Esophagus squamous epithelium (tissue), 5 donors: ENCODE measurements around the gene C21orf58. TPM values are rescaled to one million over a fixed set of nuclear protein-coding genes. Genes with fewer than 3 reads are reported as not detected.

Source experiments
- DNase-seq: peaks from one replicate; lab custom pipeline; 2025; lab: John Stamatoyannopoulos, UW
- H3K27ac ChIP-seq, 4 donors: fragments of 200-600 bp; sonication (generic); one replicate each; pipeline ENCODE4 v1.5.1; 2016 to 2019; ENCODE audit warnings: mild to moderate bottlenecking in 1 of 4
- H3K27me3 ChIP-seq, 4 donors: fragments of 200-600 bp; sonication (generic); 1 replicate in 3 of 4; 2 replicates in 1 of 4; pipeline versions ENCODE4 v1.5.1 to v1.6.0; 2017 to 2021; ENCODE audit warnings: antibody characterized with exemption in 1 of 4
- H3K36me3 ChIP-seq, 3 donors: fragments of 200-600 bp; sonication (generic); one replicate each; pipeline ENCODE4 v1.5.1; 2016 to 2019
- H3K4me1 ChIP-seq, 3 donors: fragments of 200-600 bp; sonication (generic); one replicate each; pipeline ENCODE4 v1.5.1; 2017 to 2019
- H3K4me3 ChIP-seq, 4 donors: fragments of 200-600 bp; sonication (generic); 1 replicate in 3 of 4; 2 replicates in 1 of 4; pipeline ENCODE4 v1.5.1; 2016 to 2019; ENCODE audit warnings: mild to moderate bottlenecking in 2 of 4, moderate library complexity in 1 of 4
- H3K9me3 ChIP-seq, 3 donors: fragments of 200-600 bp; sonication (generic); one replicate each; pipeline ENCODE4 v1.5.1; 2016 to 2019
- CTCF ChIP-seq, 6 experiments: fragments of 450-650 bp in 4 of 6; fragments of 200-600 bp in 2 of 6; sonication (generic) in 2 of 6; IDR thresholded peaks; one replicate each; pipeline ENCODE4 v1.5.1; 2016 to 2019; ENCODE audit warnings: antibody characterized with exemption in 6 of 6, mild to moderate bottlenecking in 4 of 6, moderate library complexity in 4 of 6
- POLR2A ChIP-seq, 4 donors: fragments of 450-650 bp; IDR thresholded peaks; one replicate each; pipeline ENCODE4 v1.6.1; 2017; ENCODE audit warnings: antibody characterized with exemption in 4 of 4, mild to moderate bottlenecking in 4 of 4, moderate library complexity in 3 of 4
- WGBS, 2 donors: methylation state at CpG; one replicate each; pipeline ENCODE4 v1.1.5; 2018; 5-methylcytosine and 5-hydroxymethylcytosine counted together
- intact Hi-C: fragments of 100-400 bp; cut with DNase I; formaldehyde crosslinking; loops from one replicate; pipeline ENCODE4 v1.15.0; 2022
- total RNA-seq, 4 donors: library from RNA; depleted of rRNA; stranded (reverse); fragments of >200 nt; gene quantifications; one replicate each; pipeline ENCODE4 v1.1.0, GENCODE V29; 2016
- donor health status: DM: yes; HTN: yes; CAD: no.

Gene C21orf58
- total RNA-seq, 4 donors from 2014 or later = 2.1 to 4.4 (median 2.7) TPM

GRCh38 chr21:46334351-46335140 is 10.9 kb upstream of the C21orf58 start:
- peaks cover 0 to 97% (median 11%) of the 10 kb centered on the region in 3 donors for H3K36me3 ChIP-seq
- no peak overlapping the region for H3K4me3 ChIP-seq
- no peak for TF ChIP-seq CTCF (IDR thresholded peaks at IDR 0.05)
- TF ChIP-seq POLR2A (IDR thresholded peaks at IDR 0.05) = no peak
- H3K4me1 ChIP-seq = no peaks in the 10 kb centered on the region
- H3K27me3 ChIP-seq = no peaks in the 10 kb centered on the region
- intact Hi-C loops = no loop called here
- no peak overlapping the region for H3K27ac ChIP-seq
- 89 to 93% methylated on average over 11 to 12 of the region's 12 CpGs for WGBS, 2 donors
- DNase-seq = no peak
- no peaks in the 10 kb centered on the region for H3K9me3 ChIP-seq

GRCh38 chr21:46329796-46330195 is 6.1 kb upstream of the C21orf58 start:
- no peak for DNase-seq
- TF ChIP-seq CTCF (IDR thresholded peaks at IDR 0.05) (no peak), POLR2A (IDR thresholded peaks at IDR 0.05) (no peak)
- Histone ChIP-seq H3K27ac (no peak overlapping the region), H3K27me3 (no peaks in the 10 kb centered on the region), H3K36me3 (peaks cover 0 to 80% (median 3%) of the 10 kb centered on the region in 3 donors), H3K4me1 (peaks cover 0 to 18% (median 8%) of the 10 kb centered on the region in 3 donors), H3K9me3 (no peaks in the 10 kb centered on the region), H3K4me3 (no peak overlapping the region)
- WGBS, 2 donors = 86 to 93% methylated on average over 2 of the region's 2 CpGs
- intact Hi-C loops = loop anchor here (10.0 kb wide), 1 partner anchor 105 kb away; the partner anchor contains the start of gene LSS

- TF ChIP-seq POLR2A (IDR thresholded peaks at IDR 0.05) = no peak
- TF ChIP-seq CTCF (IDR thresholded peaks at IDR 0.05) = no peak
- no peak overlapping the region for H3K4me3 ChIP-seq
- H3K36me3 ChIP-seq = peaks cover 0 to 67% (median 3%) of the 10 kb centered on the region in 3 donors
- peaks cover 0 to 20% (median 8%) of the 10 kb centered on the region in 3 donors for H3K4me1 ChIP-seq
- no peaks in the 10 kb centered on the region for H3K27me3 ChIP-seq
- no peak overlapping the region for H3K27ac ChIP-seq
- intact Hi-C loops = loop anchor here (10.0 kb wide), 1 partner anchor 103 kb away; the partner anchor contains the start of gene LSS
- 78 to 80% methylated on average over 5 of the region's 5 CpGs for WGBS, 2 donors
- DNase-seq = no peak
- H3K9me3 ChIP-seq = no peaks in the 10 kb centered on the region
These were observed 4.5 kb upstream of the C21orf58 start for GRCh38 chr21:46328151-46328550.

GRCh38 chr21:46327711-46328110 is 4.0 kb upstream of the C21orf58 start:
- DNase-seq = no peak
- H3K36me3 ChIP-seq = peaks cover 0 to 63% (median 3%) of the 10 kb centered on the region in 3 donors
- no peak overlapping the region for H3K4me3 ChIP-seq
- TF ChIP-seq CTCF (IDR thresholded peaks at IDR 0.05) (no peak), POLR2A (IDR thresholded peaks at IDR 0.05) (no peak)
- intact Hi-C loops = loop anchor here (10.0 kb wide), 1 partner anchor 103 kb away; the partner anchor contains the start of gene LSS
- WGBS, 2 donors = 46 to 79% methylated on average over 2 to 4 of the region's 4 CpGs
- H3K4me1 ChIP-seq = peaks cover 4 to 25% (median 13%) of the 10 kb centered on the region in 3 donors
- no peaks in the 10 kb centered on the region for H3K9me3 ChIP-seq
- H3K27ac ChIP-seq = no peak overlapping the region
- no peaks in the 10 kb centered on the region for H3K27me3 ChIP-seq

- H3K36me3 ChIP-seq = peaks cover 0 to 48% (median 3%) of the 10 kb centered on the region in 3 donors
- no peak for DNase-seq
- TF ChIP-seq CTCF (IDR thresholded peaks at IDR 0.05) (no peak), POLR2A (IDR thresholded peaks at IDR 0.05) (no peak)
- H3K4me3 ChIP-seq = no peak overlapping the region
- 85 to 92% methylated on average over 8 to 15 of the region's 15 CpGs for WGBS, 2 donors
- H3K27ac ChIP-seq = peak overlapping the region in 1 of 4 donors; percentile 93
- H3K9me3 ChIP-seq = no peaks in the 10 kb centered on the region
- H3K27me3 ChIP-seq = no peaks in the 10 kb centered on the region
- intact Hi-C loops = loop anchor here (10.0 kb wide), 1 partner anchor 101 kb away; the partner anchor contains the start of gene LSS
- H3K4me1 ChIP-seq = peaks cover 13 to 40% (median 20%) of the 10 kb centered on the region in 3 donors
These were observed 2.5 kb upstream of the C21orf58 start for GRCh38 chr21:46326110-46326703.
